Colonic mucosa (tissue), 4 donors: ENCODE measurements around the gene NDUFA11. TPM values are rescaled to one million over a fixed set of nuclear protein-coding genes. Genes with fewer than 3 reads are reported as not detected.
"Not testable (repeated sequence)": the region's sequence is repeated elsewhere in the genome, so short reads cannot be mapped to it uniquely, and the experiment has no call there.

Experiments
- DNase-seq: peaks from one replicate; pipeline ENCODE4 v3.0.0-alpha.2; 2020
- H3K27ac ChIP-seq: fragments of 200-600 bp; one replicate; pipeline ENCODE4 v1.8.0; 2021
- H3K27me3 ChIP-seq: fragments of 200-600 bp; one replicate; pipeline ENCODE4 v1.8.0; 2021
- H3K36me3 ChIP-seq: fragments of 200-600 bp; one replicate; pipeline ENCODE4 v1.8.0; 2021
- H3K4me1 ChIP-seq: fragments of 200-600 bp; one replicate; pipeline ENCODE4 v1.8.0; 2021; ENCODE audit warnings: mild to moderate bottlenecking
- H3K4me3 ChIP-seq: fragments of 200-600 bp; one replicate; pipeline ENCODE4 v1.8.0; 2021
- H3K9ac ChIP-seq, 2 donors: one replicate each; pipeline ENCODE4 v1.7.0; 2013; ENCODE audit warnings: control low read depth in 2 of 2, low read depth in 2 of 2, low read length in 2 of 2
- H3K9me3 ChIP-seq: fragments of 200-600 bp; one replicate; pipeline ENCODE4 v1.8.0; 2021
- intact Hi-C: fragments of 100-400 bp; cut with DNase I; formaldehyde crosslinking; loops from one replicate; pipeline ENCODE4 v1.14.1; 2022
- total RNA-seq, 2 donors: library from RNA; stranded (reverse); fragmentation: NEBNext Ultra II Directional in 1 of 2; extraction: Animal tissue kit (Norgen Biotek cat#: 25700) in 1 of 2; gene quantifications; one replicate each; pipeline ENCODE4 v1.2.1, GENCODE V29; 2021
- TF ChIP-seq, protein P1 (sequence below): fragments of 200-600 bp; IDR thresholded peaks from one replicate; pipeline ENCODE4 v1.8.0; 2022; ENCODE audit warnings: antibody characterized with exemption, mild to moderate bottlenecking
- donor health status: healthy.
- donor health status: DM: no; HTN: no; CAD: no.
- donor health status: DM: no; HTN: no; CAD: no.

The NDUFA11 gene
- total RNA-seq, 2 donors from 2014 or later = 188 to 228 TPM

DNA sequence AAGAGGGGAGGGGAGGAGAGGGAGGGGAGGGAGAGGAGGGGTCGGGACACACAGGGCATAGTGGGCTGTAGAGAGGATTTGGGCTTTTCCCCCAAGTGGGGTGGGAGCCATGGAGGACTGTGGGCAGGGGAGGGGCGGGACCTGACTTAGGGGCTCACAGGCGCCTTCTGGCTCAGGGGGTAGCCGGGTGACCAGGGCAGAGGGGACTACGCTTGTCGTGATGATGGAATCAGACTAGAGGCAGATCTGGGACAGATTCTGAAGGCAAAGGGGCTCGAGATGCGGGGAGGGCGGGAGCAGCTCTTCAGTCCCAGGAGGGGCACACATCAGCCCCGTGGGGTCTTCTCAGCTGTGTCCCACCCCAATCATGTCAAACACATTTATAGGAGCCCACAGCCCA lies 13.5 kb downstream of the NDUFA11 start:
- H3K9me3 ChIP-seq = no peaks in the 10 kb centered on the region
- no peak for DNase-seq
- no peak overlapping the region for H3K27ac ChIP-seq
- H3K27me3 ChIP-seq = peaks cover 5% of the 10 kb centered on the region
- H3K4me1 ChIP-seq = no peaks in the 10 kb centered on the region
- no peaks in the 10 kb centered on the region for H3K36me3 ChIP-seq
- no peak overlapping the region for H3K4me3 ChIP-seq
- intact Hi-C loops = loop anchor here (5.0 kb wide), 1 partner anchor 68 kb away; no protein-coding TSS in a partner anchor
- TF ChIP-seq, protein P1, sequence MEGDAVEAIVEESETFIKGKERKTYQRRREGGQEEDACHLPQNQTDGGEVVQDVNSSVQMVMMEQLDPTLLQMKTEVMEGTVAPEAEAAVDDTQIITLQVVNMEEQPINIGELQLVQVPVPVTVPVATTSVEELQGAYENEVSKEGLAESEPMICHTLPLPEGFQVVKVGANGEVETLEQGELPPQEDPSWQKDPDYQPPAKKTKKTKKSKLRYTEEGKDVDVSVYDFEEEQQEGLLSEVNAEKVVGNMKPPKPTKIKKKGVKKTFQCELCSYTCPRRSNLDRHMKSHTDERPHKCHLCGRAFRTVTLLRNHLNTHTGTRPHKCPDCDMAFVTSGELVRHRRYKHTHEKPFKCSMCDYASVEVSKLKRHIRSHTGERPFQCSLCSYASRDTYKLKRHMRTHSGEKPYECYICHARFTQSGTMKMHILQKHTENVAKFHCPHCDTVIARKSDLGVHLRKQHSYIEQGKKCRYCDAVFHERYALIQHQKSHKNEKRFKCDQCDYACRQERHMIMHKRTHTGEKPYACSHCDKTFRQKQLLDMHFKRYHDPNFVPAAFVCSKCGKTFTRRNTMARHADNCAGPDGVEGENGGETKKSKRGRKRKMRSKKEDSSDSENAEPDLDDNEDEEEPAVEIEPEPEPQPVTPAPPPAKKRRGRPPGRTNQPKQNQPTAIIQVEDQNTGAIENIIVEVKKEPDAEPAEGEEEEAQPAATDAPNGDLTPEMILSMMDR = no peak
- H3K9ac ChIP-seq = no peak overlapping the region

DNA sequence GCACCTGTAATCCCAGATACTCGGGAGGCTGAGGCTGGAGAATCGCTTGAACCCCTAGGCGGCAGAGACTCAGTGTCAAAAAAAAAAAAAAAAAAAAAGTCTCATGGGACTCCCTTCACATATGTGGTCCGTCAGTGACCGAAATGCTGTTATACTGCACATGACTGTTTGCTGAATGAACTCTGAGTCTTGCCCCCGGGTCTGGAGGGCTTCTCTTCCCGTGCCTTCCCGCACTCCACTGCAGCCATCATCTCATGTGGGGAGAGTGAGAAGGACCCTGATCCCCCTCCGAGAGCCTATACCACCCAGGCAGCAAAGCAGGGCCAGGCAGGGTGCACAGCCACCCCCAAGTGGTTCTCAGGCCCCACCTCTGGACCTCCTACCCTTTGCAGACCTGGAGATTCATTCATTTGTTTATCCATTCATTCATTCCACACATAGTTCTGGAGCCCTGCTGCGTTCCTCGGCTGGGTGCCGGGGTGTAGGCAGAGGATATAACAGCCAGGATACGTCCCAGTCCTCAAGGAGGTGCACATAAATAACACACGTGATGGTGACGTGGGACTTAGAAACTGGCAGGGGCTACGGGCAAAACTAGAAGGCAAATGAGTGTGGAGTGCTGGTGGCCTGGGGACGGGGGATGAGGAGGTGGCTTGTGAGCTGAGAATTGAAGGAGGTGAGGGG lies 14.2 kb downstream of the NDUFA11 start:
- no peak for DNase-seq
- Histone ChIP-seq H3K9ac (peak overlapping the region in 1 of 2 donors; percentile 35), H3K27ac (no peak overlapping the region), H3K4me3 (no peak overlapping the region), H3K36me3 (no peaks in the 10 kb centered on the region), H3K27me3 (peaks cover 5% of the 10 kb centered on the region), H3K4me1 (no peaks in the 10 kb centered on the region), H3K9me3 (no peaks in the 10 kb centered on the region)
- TF ChIP-seq, protein P1 = no peak
- intact Hi-C loops = no loop called here

DNA sequence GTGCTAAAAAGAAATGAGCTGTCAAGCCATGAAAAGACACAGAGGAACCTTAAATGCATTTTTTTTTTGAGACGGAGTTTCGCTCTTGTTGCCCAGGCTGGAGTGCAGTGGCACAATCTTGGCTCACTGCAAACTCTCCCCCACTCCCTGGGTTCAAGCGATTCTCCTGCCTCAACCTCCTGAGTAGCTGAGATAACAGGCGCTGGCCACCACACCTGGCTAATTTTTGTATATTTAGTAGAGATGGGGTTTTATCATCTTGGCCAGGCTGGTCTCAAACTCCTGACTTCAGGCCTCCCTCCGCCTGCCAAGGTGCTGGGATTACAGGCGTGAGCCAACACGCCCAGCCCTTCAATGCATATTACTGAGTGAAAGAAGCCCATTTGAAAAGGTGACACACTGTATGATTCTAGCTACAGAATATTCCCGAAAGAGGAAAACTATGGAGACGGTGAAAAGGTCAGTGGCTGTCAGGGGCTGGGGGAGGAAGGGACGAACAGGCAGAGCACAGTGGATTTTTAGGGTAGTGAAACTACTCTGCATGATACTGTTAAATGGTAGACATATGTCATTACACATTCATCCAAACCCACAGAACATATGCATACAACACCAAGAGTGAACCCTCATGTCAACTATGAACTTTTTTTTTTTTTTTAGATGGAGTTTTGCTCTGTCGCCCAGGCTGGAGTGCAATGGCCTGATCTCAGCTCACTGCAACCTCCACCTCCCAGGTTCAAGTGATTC lies 19.4 kb downstream of the NDUFA11 start:
- H3K4me3 ChIP-seq, H3K9me3 ChIP-seq, DNase-seq, H3K4me1 ChIP-seq, H3K36me3 ChIP-seq, intact Hi-C loops, H3K27ac ChIP-seq, H3K27me3 ChIP-seq, H3K9ac ChIP-seq: not testable (repeated sequence)

DNA sequence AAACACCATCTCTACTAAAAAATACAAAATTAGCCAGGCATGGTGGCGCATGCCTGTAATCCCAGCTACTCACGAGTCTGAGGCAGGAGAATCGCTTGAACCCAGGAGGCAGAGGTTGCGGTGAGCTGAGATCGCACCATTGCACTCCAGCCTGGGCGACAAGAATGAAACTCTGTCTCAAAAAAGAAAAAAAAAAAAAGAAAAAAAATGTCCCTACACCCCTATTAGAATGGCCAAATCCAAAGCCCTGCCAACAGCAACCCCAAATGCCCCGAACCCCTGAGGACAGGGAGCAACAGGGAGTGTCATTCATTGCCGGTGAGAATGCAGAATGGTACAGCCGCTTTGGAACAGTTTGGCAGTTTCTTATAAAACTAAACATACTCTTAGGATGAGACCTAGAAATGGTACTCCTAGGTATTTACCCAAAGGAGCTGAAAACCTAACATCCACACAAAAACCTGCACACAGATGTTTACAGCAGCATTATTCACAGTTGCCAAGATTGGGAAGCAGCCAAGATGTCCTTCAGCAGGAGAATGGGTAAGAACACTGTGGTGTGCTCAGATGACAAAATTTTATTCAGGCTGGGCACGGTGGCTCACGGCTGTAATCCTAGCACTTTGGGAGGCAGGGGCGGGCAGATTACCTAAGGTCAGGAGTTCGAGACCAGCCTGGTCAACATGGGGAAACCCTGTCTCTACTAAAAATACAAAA lies 20.3 kb downstream of the NDUFA11 start:
- not testable (repeated sequence) for DNase-seq, H3K9ac ChIP-seq, H3K27ac ChIP-seq

DNA sequence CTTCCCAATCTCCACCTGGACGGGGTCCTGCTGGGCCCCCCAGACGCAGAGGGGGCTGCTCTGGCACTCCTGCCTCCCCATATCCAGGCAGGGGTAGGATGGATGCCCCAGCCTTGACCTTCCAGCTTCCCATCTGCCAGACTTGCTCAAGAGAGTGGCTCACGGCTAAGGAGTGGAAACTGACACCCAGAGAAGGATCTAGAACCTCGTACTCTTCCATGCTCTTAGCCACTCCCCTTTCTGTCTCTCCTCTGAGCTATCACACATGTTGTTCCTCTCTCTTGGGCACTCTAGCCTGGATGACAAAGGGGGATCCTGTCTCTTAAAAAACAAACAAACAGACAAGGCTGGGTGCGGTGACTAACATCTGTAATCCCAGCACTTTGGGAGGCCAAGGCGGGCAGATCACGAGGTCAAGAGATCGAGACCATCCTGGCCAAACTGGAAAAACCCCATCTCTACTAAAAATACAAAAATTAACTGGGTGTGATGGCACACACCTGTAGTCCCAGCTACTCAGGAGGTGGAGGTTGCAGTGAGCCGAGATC lies 21.1 kb downstream of the NDUFA11 start:
- intact Hi-C loops = no loop called here
- H3K27ac ChIP-seq = no peak overlapping the region
- no peaks in the 10 kb centered on the region for H3K27me3 ChIP-seq
- no peaks in the 10 kb centered on the region for H3K4me1 ChIP-seq
- TF ChIP-seq, protein P1 = no peak
- no peaks in the 10 kb centered on the region for H3K9me3 ChIP-seq
- no peak for DNase-seq
- no peak overlapping the region for H3K9ac ChIP-seq
- H3K4me3 ChIP-seq = no peak overlapping the region
- no peaks in the 10 kb centered on the region for H3K36me3 ChIP-seq

More for the DNA sequence above, 20.3 kb downstream of the NDUFA11 start:
- H3K27me3 ChIP-seq, H3K4me3 ChIP-seq, H3K4me1 ChIP-seq, intact Hi-C loops, H3K36me3 ChIP-seq, H3K9me3 ChIP-seq: not testable (repeated sequence)

DNA sequence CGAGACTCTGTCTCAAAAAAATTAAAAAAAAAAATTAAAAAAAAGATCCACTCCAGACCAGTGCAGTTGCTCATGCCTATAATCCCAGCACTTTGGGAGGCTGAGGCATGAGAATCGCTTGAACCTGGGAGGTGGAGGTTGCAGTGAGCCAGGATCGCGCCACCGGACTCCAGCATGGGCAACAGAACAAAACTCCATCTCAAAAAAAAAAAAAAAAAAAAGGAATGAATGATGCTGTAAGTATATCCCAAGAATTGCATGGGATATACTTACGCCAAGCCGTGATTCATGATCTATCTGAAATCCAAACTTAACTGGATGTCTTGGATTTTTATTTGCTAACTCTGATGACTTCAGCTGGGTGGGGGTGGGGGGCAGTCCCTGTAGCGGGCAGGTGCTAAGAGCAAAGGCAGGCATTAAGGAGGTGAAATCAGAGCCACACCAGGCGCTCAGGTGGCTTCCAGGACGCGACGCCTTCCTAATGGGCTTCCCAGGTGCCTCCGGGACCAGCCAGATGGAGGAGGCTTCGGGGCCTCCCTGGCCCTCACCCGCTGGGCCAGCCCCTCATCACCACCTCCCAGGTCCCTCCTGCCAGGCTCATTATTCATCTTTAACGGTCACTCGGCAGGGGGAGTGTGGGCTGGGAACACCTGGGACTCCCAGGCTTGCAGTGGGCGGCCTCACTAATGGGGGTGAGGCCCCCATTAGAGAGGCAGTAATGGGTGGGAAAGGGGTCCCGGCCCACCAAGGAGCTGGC lies 21.9 kb downstream of the NDUFA11 start:
- intact Hi-C loops = no loop called here
- H3K4me1 ChIP-seq = no peaks in the 10 kb centered on the region
- H3K4me3 ChIP-seq = no peak overlapping the region
- H3K9me3 ChIP-seq = no peaks in the 10 kb centered on the region
- H3K27ac ChIP-seq = no peak overlapping the region
- H3K9ac ChIP-seq = no peak overlapping the region
- DNase-seq = no peak
- TF ChIP-seq, protein P1 = no peak
- H3K36me3 ChIP-seq = no peaks in the 10 kb centered on the region
- H3K27me3 ChIP-seq = no peaks in the 10 kb centered on the region
